Loucy (cell line): ENCODE measurements around the gene PARD6G.

Experiments
- H2AFZ ChIP-seq: fragments of 200-600 bp; sonication (generic); 2 replicates; pipeline ENCODE4 v1.6.0; 2016; ENCODE audit warnings: antibody characterized with exemption, mild to moderate bottlenecking, low read length, moderate library complexity
- H3F3A ChIP-seq: fragments of 200-600 bp; 2 replicates; pipeline ENCODE4 v1.6.0; 2016; ENCODE audit warnings: antibody characterized with exemption, low read depth, mild to moderate bottlenecking
- H3K27me3 ChIP-seq: fragments of 200-600 bp; sonication (generic); 2 replicates; pipeline ENCODE4 v1.6.1; 2014; ENCODE audit warnings: low read length, mild to moderate bottlenecking; ENCODE audit not compliant: insufficient read depth, poor library complexity, severe bottlenecking
- H3K36me3 ChIP-seq: fragments of 200-600 bp; sonication (generic); 2 replicates; pipeline ENCODE4 v1.6.1; 2016; ENCODE audit warnings: low read length; ENCODE audit not compliant: insufficient read depth
- H3K4me1 ChIP-seq: fragments of 200-600 bp; sonication (generic); 2 replicates; pipeline ENCODE4 v1.5.1; 2014; ENCODE audit warnings: low read length, mild to moderate bottlenecking; ENCODE audit not compliant: insufficient read depth, poor library complexity, severe bottlenecking
- H3K4me2 ChIP-seq: fragments of 200-600 bp; sonication (generic); 2 replicates; pipeline ENCODE4 v1.6.0; 2014; ENCODE audit warnings: antibody characterized with exemption, low read length, low read depth, mild to moderate bottlenecking; ENCODE audit not compliant: poor library complexity, severe bottlenecking
- H3K4me3 ChIP-seq: fragments of 200-600 bp; sonication (generic); 2 replicates; pipeline ENCODE4 v1.5.1; 2014; ENCODE audit warnings: low read length, mild to moderate bottlenecking, mixed read lengths; ENCODE audit not compliant: poor library complexity, severe bottlenecking
- H3K79me2 ChIP-seq: fragments of 200-600 bp; sonication (generic); 2 replicates; pipeline ENCODE4 v1.6.1; 2014; ENCODE audit warnings: low read length; ENCODE audit not compliant: insufficient read depth
- H3K9ac ChIP-seq: fragments of 200-600 bp; sonication (generic); 2 replicates; pipeline ENCODE4 v1.6.0; 2014; ENCODE audit warnings: mild to moderate bottlenecking, low read depth, low read length, moderate library complexity; ENCODE audit not compliant: poor library complexity, severe bottlenecking
- H3K9me2 ChIP-seq: fragments of 200-600 bp; sonication (generic); replicated peaks from 2 replicates; pipeline ENCODE4 v1.6.1; 2016; ENCODE audit warnings: low read depth, low read length, mixed read lengths
- H3K9me3 ChIP-seq: fragments of 200-600 bp; sonication (generic); 2 replicates; pipeline ENCODE4 v1.6.1; 2014; ENCODE audit warnings: mild to moderate bottlenecking, antibody characterized with exemption, low read length, low read depth; ENCODE audit not compliant: insufficient read depth
- H4K20me1 ChIP-seq: fragments of 200-600 bp; sonication (generic); 2 replicates; pipeline ENCODE4 v1.6.0; 2014; ENCODE audit warnings: antibody characterized with exemption, low read length, mild to moderate bottlenecking; ENCODE audit not compliant: insufficient read depth, poor library complexity, severe bottlenecking
- CTCF ChIP-seq: fragments of 200-600 bp; sonication (generic); conservative IDR thresholded peaks from 2 replicates; pipeline ENCODE4 v1.5.1; 2014; ENCODE audit warnings: mild to moderate bottlenecking, antibody characterized with exemption, low read length
- EZH2phosphoT487 ChIP-seq: fragments of 200-600 bp; IDR thresholded peaks from 2 replicates; pipeline ENCODE4 v1.6.1; 2018; ENCODE audit warnings: antibody characterized with exemption, mild to moderate bottlenecking, moderate library complexity, borderline replicate concordance

PARD6G gene

GRCh38 chr18:80172056-80172455, 75.3 kb downstream of the PARD6G start:
- no peaks in the 10 kb centered on the region for H3K9me2 ChIP-seq
- H3K36me3 ChIP-seq = no peaks in the 10 kb centered on the region
- H4K20me1 ChIP-seq = no peaks in the 10 kb centered on the region
- no peak overlapping the region for H3K4me2 ChIP-seq
- no peak overlapping the region for H2AFZ ChIP-seq
- H3K79me2 ChIP-seq = no peaks in the 10 kb centered on the region
- no peaks in the 10 kb centered on the region for H3K27me3 ChIP-seq
- no peak overlapping the region for H3K9ac ChIP-seq
- TF ChIP-seq EZH2phosphoT487 (no peak), CTCF (no peak)
- no peak overlapping the region for H3K4me3 ChIP-seq
- H3K4me1 ChIP-seq = peaks cover 17% of the 10 kb centered on the region
- H3F3A ChIP-seq = no peaks in the 10 kb centered on the region
- H3K9me3 ChIP-seq = peaks cover 7% of the 10 kb centered on the region; the same call in 1 of the 2 replicates

- H3K4me2 ChIP-seq = no peak overlapping the region
- no peak overlapping the region for H3K4me3 ChIP-seq
- H3K4me1 ChIP-seq = peaks cover 14% of the 10 kb centered on the region
- peaks cover 7% of the 10 kb centered on the region; the same call in 1 of the 2 replicates for H3K9me3 ChIP-seq
- no peaks in the 10 kb centered on the region for H3K36me3 ChIP-seq
- H3K27me3 ChIP-seq = no peaks in the 10 kb centered on the region
- no peaks in the 10 kb centered on the region for H3K9me2 ChIP-seq
- no peaks in the 10 kb centered on the region for H3F3A ChIP-seq
- H3K9ac ChIP-seq = no peak overlapping the region
- TF ChIP-seq EZH2phosphoT487 (no peak), CTCF (peak; percentile 77)
- H2AFZ ChIP-seq = no peak overlapping the region
- no peaks in the 10 kb centered on the region for H3K79me2 ChIP-seq
- no peaks in the 10 kb centered on the region for H4K20me1 ChIP-seq
These were observed 76.1 kb downstream of the PARD6G start for GRCh38 chr18:80171054-80171872.

- Histone ChIP-seq H3K36me3 (no peaks in the 10 kb centered on the region), H3F3A (no peaks in the 10 kb centered on the region), H3K4me2 (no peak overlapping the region), H3K4me3 (no peak overlapping the region), H3K9ac (no peak overlapping the region), H3K79me2 (no peaks in the 10 kb centered on the region), H2AFZ (no peak overlapping the region), H3K9me3 (peaks cover 7% of the 10 kb centered on the region; the same call in 1 of the 2 replicates), H3K27me3 (no peaks in the 10 kb centered on the region), H3K4me1 (peaks cover 7% of the 10 kb centered on the region), H4K20me1 (no peaks in the 10 kb centered on the region), H3K9me2 (no peaks in the 10 kb centered on the region)
- TF ChIP-seq CTCF = no peak
- no peak for TF ChIP-seq EZH2phosphoT487
These were observed 76.8 kb downstream of the PARD6G start for GRCh38 chr18:80170395-80171053.
